ENCODE data around the gene CREBL2.
"Not testable (repeated sequence)": the region's sequence is repeated elsewhere in the genome, so short reads cannot be mapped to it uniquely, and the experiment has no call there.

CREBL2 gene

DNA sequence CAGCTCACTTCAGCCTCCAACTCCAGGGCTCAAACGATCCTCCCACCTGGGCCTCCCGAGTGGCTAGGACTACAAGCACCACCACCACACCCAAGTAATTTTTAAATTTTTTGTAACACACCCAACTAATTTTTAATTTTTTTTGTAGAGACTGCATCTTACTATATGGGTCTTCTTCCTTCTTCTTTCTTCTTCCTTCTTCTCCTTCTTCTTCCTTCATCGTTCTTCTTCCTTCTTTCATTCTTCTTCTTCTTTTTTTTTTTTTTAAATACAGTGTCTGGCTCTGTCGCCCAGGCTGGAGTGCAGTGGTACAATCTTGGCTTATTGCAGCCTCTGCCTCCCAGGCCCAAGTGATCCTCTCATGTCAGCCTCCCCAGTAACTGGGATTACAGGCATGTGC lies 965 bp upstream of the CREBL2 start:
- peaks cover 30% of the 10 kb centered on the region for H3K4me1 Mint-ChIP-seq (ENCODE audit: low read depth)
- no peaks in the 10 kb centered on the region for H3K27me3 Mint-ChIP-seq (ENCODE audit: low read depth)
- H3K27ac Mint-ChIP-seq, result peak overlapping the region; percentile 83
- H3K36me3 Mint-ChIP-seq (ENCODE audit: low read depth), result peaks cover 8% of the 10 kb centered on the region
- no peaks in the 10 kb centered on the region for H3K9me3 Mint-ChIP-seq
- peak overlapping the region; percentile 89 for H3K4me3 Mint-ChIP-seq

GRCh38 chr12:12612358-12612757 lies 682 bp downstream of the CREBL2 start:
- H3K4me3 Mint-ChIP-seq, result peak overlapping the region; percentile 89
- no peaks in the 10 kb centered on the region for H3K27me3 Mint-ChIP-seq (ENCODE audit: low read depth)
- H3K4me1 Mint-ChIP-seq (ENCODE audit: low read depth), result peaks cover 30% of the 10 kb centered on the region
- H3K36me3 Mint-ChIP-seq (ENCODE audit: low read depth), result peaks cover 11% of the 10 kb centered on the region
- no peaks in the 10 kb centered on the region for H3K9me3 Mint-ChIP-seq
- peak overlapping the region; percentile 83 for H3K27ac Mint-ChIP-seq

DNA sequence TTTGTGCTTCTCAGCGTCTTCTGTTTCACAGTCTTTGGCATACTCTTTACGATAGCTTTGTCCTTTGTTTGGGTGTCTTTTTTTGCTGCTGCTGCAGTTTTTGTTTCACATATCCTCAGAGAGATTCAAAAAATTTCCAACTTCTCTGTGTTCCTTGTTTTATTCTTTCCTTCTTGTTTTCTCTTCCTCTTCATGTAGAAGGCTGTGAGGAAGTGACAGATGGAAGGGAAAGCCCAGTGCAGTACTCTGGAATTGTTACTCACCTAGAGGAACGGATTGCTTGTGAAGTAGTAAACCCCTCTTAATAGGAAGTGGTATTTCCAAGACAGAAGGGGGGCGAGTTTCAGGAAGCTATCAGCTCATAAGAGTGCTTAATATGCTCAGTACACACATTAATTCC lies 1.7 kb downstream of the CREBL2 start:
- H3K4me1 Mint-ChIP-seq (ENCODE audit: low read depth), result peaks cover 29% of the 10 kb centered on the region
- H3K27ac Mint-ChIP-seq, result peak overlapping the region; percentile 78
- H3K9me3 Mint-ChIP-seq, result no peaks in the 10 kb centered on the region
- peak overlapping the region; percentile 59 for H3K4me3 Mint-ChIP-seq
- peaks cover 11% of the 10 kb centered on the region for H3K36me3 Mint-ChIP-seq (ENCODE audit: low read depth)
- H3K27me3 Mint-ChIP-seq (ENCODE audit: low read depth), result no peaks in the 10 kb centered on the region

- Mint-ChIP-seq H3K9me3 (no peaks in the 10 kb centered on the region), H3K27me3 (ENCODE audit: low read depth) (no peaks in the 10 kb centered on the region), H3K4me3 (no peak overlapping the region), H3K36me3 (ENCODE audit: low read depth) (peaks cover 11% of the 10 kb centered on the region), H3K4me1 (ENCODE audit: low read depth) (peaks cover 27% of the 10 kb centered on the region), H3K27ac (no peak overlapping the region)
These were observed 2.7 kb downstream of the CREBL2 start for GRCh38 chr12:12614342-12614741.

GRCh38 chr12:12616512-12617310 lies 5.0 kb downstream of the CREBL2 start:
- no peaks in the 10 kb centered on the region for H3K27me3 Mint-ChIP-seq (ENCODE audit: low read depth)
- no peak overlapping the region for H3K4me3 Mint-ChIP-seq
- H3K9me3 Mint-ChIP-seq, result no peaks in the 10 kb centered on the region
- H3K36me3 Mint-ChIP-seq (ENCODE audit: low read depth), result peaks cover 24% of the 10 kb centered on the region
- peaks cover 33% of the 10 kb centered on the region for H3K4me1 Mint-ChIP-seq (ENCODE audit: low read depth)
- no peak overlapping the region for H3K27ac Mint-ChIP-seq

- Mint-ChIP-seq H3K36me3 (ENCODE audit: low read depth) (peaks cover 24% of the 10 kb centered on the region), H3K4me1 (ENCODE audit: low read depth) (peaks cover 35% of the 10 kb centered on the region)
- H3K27ac Mint-ChIP-seq; H3K27me3 Mint-ChIP-seq (ENCODE audit: low read depth); H3K4me3 Mint-ChIP-seq; H3K9me3 Mint-ChIP-seq: not testable (repeated sequence)
These were observed 6.4 kb downstream of the CREBL2 start for GRCh38 chr12:12618064-12618463.

DNA sequence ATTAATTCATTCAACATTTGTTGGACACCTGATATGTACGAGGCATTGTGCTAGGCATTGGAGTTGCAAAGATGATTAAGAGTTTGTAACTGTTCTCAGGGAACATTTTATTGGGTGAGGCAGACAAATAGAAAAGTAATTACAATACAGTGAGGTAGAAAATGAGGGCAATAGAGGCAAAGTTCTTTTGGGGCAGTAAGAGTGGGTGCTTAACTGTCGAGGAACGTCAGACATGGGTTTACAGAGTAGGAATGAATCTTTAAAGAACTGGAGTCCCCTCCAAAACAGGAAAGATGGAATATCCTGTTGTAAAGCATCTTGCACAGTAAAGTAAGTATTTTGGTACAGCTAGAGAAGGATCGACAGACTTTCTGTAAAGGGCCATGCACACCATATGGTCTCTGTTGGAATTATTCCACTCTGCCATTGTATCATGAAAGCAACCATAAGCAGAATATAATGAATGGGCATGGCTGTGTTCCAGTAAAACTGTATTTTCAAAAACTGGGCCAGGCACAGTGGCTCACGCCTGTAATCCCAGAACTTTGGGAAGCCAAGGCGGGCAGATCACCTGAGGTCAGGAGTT lies 9.1 kb downstream of the CREBL2 start:
- Mint-ChIP-seq H3K4me1 (ENCODE audit: low read depth) (peaks cover 27% of the 10 kb centered on the region), H3K27ac (no peak overlapping the region), H3K9me3 (peaks cover 7% of the 10 kb centered on the region), H3K36me3 (ENCODE audit: low read depth) (peaks cover 28% of the 10 kb centered on the region), H3K27me3 (ENCODE audit: low read depth) (no peaks in the 10 kb centered on the region), H3K4me3 (no peak overlapping the region)

DNA sequence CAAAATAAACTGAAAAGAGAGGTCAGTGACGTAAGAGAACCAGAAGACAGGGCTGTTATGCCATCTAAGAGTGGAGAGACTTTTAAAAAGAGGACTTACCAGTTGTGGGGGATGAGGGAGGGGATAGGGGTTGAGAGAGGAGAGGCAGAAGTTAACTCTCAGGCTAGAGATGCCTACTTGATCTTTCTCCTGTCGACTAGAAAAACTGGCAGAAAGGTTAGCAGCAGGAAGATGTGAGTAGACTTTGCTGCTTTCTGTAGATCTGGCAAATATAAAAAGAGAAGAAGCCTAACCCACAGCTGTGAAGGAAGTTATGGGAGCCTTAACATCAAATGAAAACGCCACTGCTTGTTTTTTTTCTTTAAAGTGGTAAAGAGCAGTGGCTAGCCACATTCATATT lies 10.7 kb downstream of the CREBL2 start:
- H3K9me3 Mint-ChIP-seq, result peaks cover 7% of the 10 kb centered on the region
- H3K4me3 Mint-ChIP-seq, result peak overlapping the region; percentile 23
- peaks cover 20% of the 10 kb centered on the region for H3K4me1 Mint-ChIP-seq (ENCODE audit: low read depth)
- peak overlapping the region; percentile 24 for H3K27ac Mint-ChIP-seq
- H3K36me3 Mint-ChIP-seq (ENCODE audit: low read depth), result peaks cover 27% of the 10 kb centered on the region
- no peaks in the 10 kb centered on the region for H3K27me3 Mint-ChIP-seq (ENCODE audit: low read depth)

DNA sequence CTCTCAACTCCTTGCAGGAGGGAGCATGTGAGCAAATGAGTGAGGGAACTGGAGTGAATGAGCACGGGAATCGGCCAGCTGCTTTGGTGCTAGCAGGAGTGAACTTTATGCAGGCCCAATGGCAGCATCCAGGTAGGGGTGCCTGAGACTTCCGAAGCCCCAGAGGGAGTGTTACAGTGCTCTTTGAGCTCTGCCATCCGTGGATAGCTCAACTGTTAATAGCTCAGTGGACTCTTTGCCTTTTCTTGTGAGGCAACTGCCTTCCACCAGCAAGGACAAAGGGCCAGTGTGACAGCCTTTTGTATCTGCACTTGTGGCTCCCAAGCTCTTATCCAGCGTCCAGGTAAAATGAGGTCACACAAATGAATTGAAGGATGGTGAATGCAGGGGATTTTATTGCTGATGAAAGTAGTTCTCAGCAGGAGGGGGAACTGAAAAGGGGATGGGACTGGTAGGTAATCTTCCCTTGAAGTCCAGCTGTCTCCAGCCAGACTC lies 12.9 kb downstream of the CREBL2 start:
- Mint-ChIP-seq H3K27me3 (ENCODE audit: low read depth) (no peaks in the 10 kb centered on the region), H3K36me3 (ENCODE audit: low read depth) (peaks cover 31% of the 10 kb centered on the region), H3K4me3 (no peak overlapping the region), H3K9me3 (peaks cover 7% of the 10 kb centered on the region), H3K27ac (no peak overlapping the region), H3K4me1 (ENCODE audit: low read depth) (peaks cover 24% of the 10 kb centered on the region)

DNA sequence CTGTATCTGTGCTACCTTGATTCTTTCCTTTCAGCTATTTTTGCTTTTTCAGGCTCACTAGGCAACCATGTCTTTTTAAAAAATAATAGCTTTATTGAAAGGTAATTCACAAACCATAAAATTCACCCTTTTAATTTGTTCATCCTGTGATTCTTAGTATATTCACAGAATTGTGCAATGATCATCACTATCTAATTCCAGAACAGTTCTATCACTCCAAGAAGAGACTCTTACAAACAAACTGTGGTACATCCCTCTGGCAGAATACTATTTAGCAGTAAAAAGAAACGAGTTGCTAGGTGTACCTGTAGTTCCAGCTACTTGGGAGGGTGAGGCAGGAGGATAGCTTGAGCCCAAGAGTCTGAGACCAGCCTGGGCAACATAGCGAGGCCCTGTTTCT lies 14.8 kb downstream of the CREBL2 start:
- H3K4me1 Mint-ChIP-seq (ENCODE audit: low read depth), result peaks cover 27% of the 10 kb centered on the region
- H3K27me3 Mint-ChIP-seq (ENCODE audit: low read depth), result no peaks in the 10 kb centered on the region
- peaks cover 7% of the 10 kb centered on the region for H3K9me3 Mint-ChIP-seq
- H3K36me3 Mint-ChIP-seq (ENCODE audit: low read depth), result peaks cover 27% of the 10 kb centered on the region
- H3K27ac Mint-ChIP-seq, result no peak overlapping the region
- H3K4me3 Mint-ChIP-seq, result no peak overlapping the region

GRCh38 chr12:12627308-12627827 lies 15.7 kb downstream of the CREBL2 start:
- H3K9me3 Mint-ChIP-seq, result peaks cover 7% of the 10 kb centered on the region
- no peaks in the 10 kb centered on the region for H3K27me3 Mint-ChIP-seq (ENCODE audit: low read depth)
- H3K27ac Mint-ChIP-seq, result no peak overlapping the region
- peaks cover 20% of the 10 kb centered on the region for H3K4me1 Mint-ChIP-seq (ENCODE audit: low read depth)
- no peak overlapping the region for H3K4me3 Mint-ChIP-seq
- peaks cover 27% of the 10 kb centered on the region for H3K36me3 Mint-ChIP-seq (ENCODE audit: low read depth)

DNA sequence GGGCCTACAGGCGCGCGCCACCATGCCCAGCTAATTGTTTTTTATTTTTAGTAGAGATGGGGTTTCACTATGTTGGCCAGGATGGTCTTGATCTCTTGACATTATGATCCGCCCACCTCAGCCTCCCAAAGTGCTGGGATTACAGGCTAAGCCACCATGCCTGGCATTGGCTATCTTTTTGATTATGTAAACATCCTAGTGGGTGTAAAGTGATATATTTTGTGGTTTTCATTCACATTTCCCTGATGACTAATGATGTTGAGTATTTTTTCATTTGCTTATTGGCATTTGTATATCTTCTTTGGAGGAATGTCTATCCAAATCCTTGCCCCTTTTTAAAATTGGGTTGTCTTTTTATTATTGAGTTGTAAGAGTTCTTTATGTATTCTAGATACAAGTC lies 16.3 kb downstream of the CREBL2 start:
- H3K27me3 Mint-ChIP-seq (ENCODE audit: low read depth), result no peaks in the 10 kb centered on the region
- H3K4me1 Mint-ChIP-seq (ENCODE audit: low read depth), result peaks cover 18% of the 10 kb centered on the region
- H3K27ac Mint-ChIP-seq, result no peak overlapping the region
- no peak overlapping the region for H3K4me3 Mint-ChIP-seq
- H3K36me3 Mint-ChIP-seq (ENCODE audit: low read depth), result peaks cover 27% of the 10 kb centered on the region
- peaks cover 7% of the 10 kb centered on the region for H3K9me3 Mint-ChIP-seq

DNA sequence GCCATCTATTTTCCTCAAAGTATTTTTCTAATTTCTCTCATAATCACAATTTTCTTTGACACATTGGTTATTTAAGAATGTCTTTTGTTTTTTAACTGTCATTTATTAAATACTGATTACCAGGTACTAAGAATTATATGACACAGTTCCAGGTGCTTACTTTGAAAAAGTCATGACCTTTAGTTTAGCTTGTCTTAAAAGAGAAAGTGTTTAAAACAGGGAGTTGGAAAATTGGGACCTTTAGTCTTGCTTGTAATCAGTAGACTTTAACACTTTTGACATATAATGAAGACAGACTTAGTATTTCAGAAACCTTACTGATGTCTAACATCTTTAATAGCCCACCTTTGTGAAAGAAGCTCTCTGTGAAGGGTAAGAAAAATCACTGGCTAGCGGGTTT lies 19.2 kb downstream of the CREBL2 start:
- Mint-ChIP-seq H3K4me1 (ENCODE audit: low read depth) (peaks cover 18% of the 10 kb centered on the region), H3K4me3 (no peak overlapping the region), H3K27ac (no peak overlapping the region), H3K36me3 (ENCODE audit: low read depth) (peaks cover 25% of the 10 kb centered on the region), H3K9me3 (no peaks in the 10 kb centered on the region), H3K27me3 (ENCODE audit: low read depth) (no peaks in the 10 kb centered on the region)

- H3K27ac Mint-ChIP-seq, result no peak overlapping the region
- H3K9me3 Mint-ChIP-seq, result peaks cover 13% of the 10 kb centered on the region
- no peaks in the 10 kb centered on the region for H3K27me3 Mint-ChIP-seq (ENCODE audit: low read depth)
- peaks cover 13% of the 10 kb centered on the region for H3K4me1 Mint-ChIP-seq (ENCODE audit: low read depth)
- H3K36me3 Mint-ChIP-seq (ENCODE audit: low read depth), result peaks cover 48% of the 10 kb centered on the region
- no peak overlapping the region for H3K4me3 Mint-ChIP-seq
These were observed 24.0 kb downstream of the CREBL2 start for GRCh38 chr12:12635651-12636050.

DNA sequence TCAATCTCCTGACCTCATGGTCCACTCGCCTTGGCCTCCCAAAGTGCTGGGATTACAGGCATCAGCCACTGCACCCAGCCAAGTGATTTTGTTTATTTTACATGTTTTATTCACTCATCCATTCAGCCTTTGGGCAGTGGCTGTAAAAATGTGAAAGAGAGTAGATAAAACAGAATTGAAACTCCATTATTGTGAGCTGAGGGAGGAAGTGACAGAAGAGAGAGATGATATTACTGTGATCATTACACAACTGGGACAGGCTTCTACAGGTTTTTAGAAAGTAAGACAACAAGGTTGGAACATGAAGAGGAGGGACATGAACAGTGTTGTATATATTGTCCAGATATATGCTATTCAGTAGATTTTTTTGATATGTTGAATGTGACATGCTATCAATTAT lies 25.0 kb downstream of the CREBL2 start:
- peaks cover 47% of the 10 kb centered on the region for H3K36me3 Mint-ChIP-seq (ENCODE audit: low read depth)
- H3K4me1 Mint-ChIP-seq (ENCODE audit: low read depth), result peaks cover 7% of the 10 kb centered on the region

More for the DNA sequence above, 25.0 kb downstream of the CREBL2 start:
- no peak overlapping the region for H3K4me3 Mint-ChIP-seq
- H3K27me3 Mint-ChIP-seq (ENCODE audit: low read depth), result no peaks in the 10 kb centered on the region
- peaks cover 16% of the 10 kb centered on the region for H3K9me3 Mint-ChIP-seq
- H3K27ac Mint-ChIP-seq, result no peak overlapping the region

All from T-helper 1 cell treated with Interleukin-12 subunit alpha and Interleukin-12 subunit beta and Interleukin-4 antibody, amounts not matched to agents 30 μg/mL and 1 μg/mL, for 36 hours (primary cell).